Esophagus muscularis mucosa (tissue), 4 donors: ENCODE data around the gene NELL1.

Experiments
- CTCF ChIP-seq, 3 experiments: fragments of 200-600 bp in 2 of 3; fragments of 450-650 bp in 1 of 3; sonication (generic) in 2 of 3; IDR thresholded peaks; one replicate each; pipeline ENCODE4 v1.5.1; 2017 to 2019; ENCODE audit warnings: antibody characterized with exemption in 3 of 3, mild to moderate bottlenecking in 2 of 3, moderate library complexity in 1 of 3
- EP300 ChIP-seq: sonication (generic); formaldehyde crosslinking; IDR thresholded peaks from one replicate; pipeline ENCODE4 v1.6.1; 2017; ENCODE audit warnings: antibody characterized with exemption
- POLR2A ChIP-seq: fragments of 450-650 bp; IDR thresholded peaks from one replicate; pipeline ENCODE4 v1.6.1; 2017; ENCODE audit warnings: antibody characterized with exemption, moderate library complexity, mild to moderate bottlenecking, low read depth

DNA sequence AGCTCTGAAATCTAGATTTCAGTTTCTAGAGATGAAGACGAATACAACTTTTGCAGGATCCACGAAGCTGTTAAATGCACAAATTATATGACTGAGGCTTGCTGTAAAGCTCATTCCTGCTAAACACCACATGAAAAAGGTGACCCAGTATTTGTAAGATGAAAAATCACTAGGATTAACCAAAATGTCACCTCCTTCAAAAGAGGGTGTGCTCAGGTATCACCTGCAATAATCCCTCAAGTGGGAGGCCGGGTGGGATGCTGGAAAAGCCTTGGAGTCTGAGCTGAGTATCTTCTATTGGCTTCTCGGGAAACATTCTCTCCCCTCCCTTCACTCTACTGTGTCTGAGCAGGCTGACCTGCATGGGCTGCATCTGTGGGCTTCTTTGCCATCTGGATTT, 195.8 kb downstream of the NELL1 start:
- TF ChIP-seq CTCF (IDR thresholded peaks at IDR 0.05) = no peak
- TF ChIP-seq POLR2A = no peak
- TF ChIP-seq EP300 = no peak
